RWPE2 (cell line): ENCODE data around the gene SLC9A5.
A peak's percentile ranks its signal among the peaks of the same experiment; 100 is the strongest.

Experiments used
- ATAC-seq: fragments of 200-7000 bp; cut with Tn5 transposase; 3 replicates; pipeline ENCODE4 v1.9.1; 2021; ENCODE audit warnings: low read depth
- DNase-seq: peaks from one replicate; pipeline ENCODE4 v3.0.0-alpha.2; 2020; ENCODE audit warnings: low spot score
- H3K27ac ChIP-seq: fragments of 450-650 bp; 2 replicates; pipeline ENCODE4 v1.5.1; 2017; ENCODE audit warnings: mild to moderate bottlenecking; ENCODE audit not compliant: poor library complexity, severe bottlenecking
- H3K27me3 ChIP-seq: fragments of 250-450 bp; sonication (Bioruptor Pico); 2 replicates; pipeline ENCODE4 v1.5.1; 2021; ENCODE audit warnings: mild to moderate bottlenecking, moderate library complexity; ENCODE audit not compliant: insufficient read depth, poor library complexity, severe bottlenecking
- H3K36me3 ChIP-seq: fragments of 250-450 bp; sonication (Bioruptor Pico); 2 replicates; pipeline ENCODE4 v1.5.1; 2020; ENCODE audit warnings: low read depth, mild to moderate bottlenecking, moderate library complexity
- H3K4me1 ChIP-seq: fragments of 250-450 bp; sonication (Bioruptor Pico); 2 replicates; pipeline ENCODE4 v1.5.1; 2021; ENCODE audit warnings: mild to moderate bottlenecking, moderate library complexity; ENCODE audit not compliant: insufficient read depth, poor library complexity, severe bottlenecking
- H3K4me3 ChIP-seq: fragments of 250-450 bp; sonication (Bioruptor Pico); 2 replicates; pipeline ENCODE4 v1.5.1; 2021; ENCODE audit warnings: mild to moderate bottlenecking, moderate library complexity; ENCODE audit not compliant: severe bottlenecking
- H3K9me3 ChIP-seq: fragments of 250-450 bp; sonication (Bioruptor Pico); 2 replicates; pipeline ENCODE4 v1.5.1; 2021; ENCODE audit warnings: mild to moderate bottlenecking, moderate library complexity; ENCODE audit not compliant: severe bottlenecking
- CTCF ChIP-seq: fragments of 450-650 bp; IDR thresholded peaks from one replicate; pipeline ENCODE4 v1.5.1; 2017; ENCODE audit warnings: mild to moderate bottlenecking, moderate library complexity; ENCODE audit not compliant: poor library complexity, severe bottlenecking

Gene SLC9A5

GRCh38 chr16:67245674-67246080 lies 3.1 kb upstream of the SLC9A5 start:
- Histone ChIP-seq H3K27ac (peak overlapping the region; percentile 92), H3K4me1 (peaks cover 57% of the 10 kb centered on the region)
- no peak for TF ChIP-seq CTCF

GRCh38 chr16:67246081-67246755 lies 2.6 kb upstream of the SLC9A5 start:
- H3K9me3 ChIP-seq, result no peaks in the 10 kb centered on the region
- peaks cover 52% of the 10 kb centered on the region for H3K4me1 ChIP-seq
- H3K27me3 ChIP-seq, result no peaks in the 10 kb centered on the region
- H3K36me3 ChIP-seq, result peaks cover 8% of the 10 kb centered on the region; the same call in 1 of the 2 replicates
- DNase-seq (no peak), ATAC-seq (peak; percentile 28)
- H3K4me3 ChIP-seq, result peak overlapping the region; percentile 56
- peak overlapping the region; percentile 92 for H3K27ac ChIP-seq
- peak; percentile 46 for TF ChIP-seq CTCF

More at GRCh38 chr16:67245674-67246080, 3.1 kb upstream of the SLC9A5 start:
- Histone ChIP-seq H3K27me3 (no peaks in the 10 kb centered on the region), H3K4me3 (peak overlapping the region; percentile 56), H3K36me3 (peaks cover 9% of the 10 kb centered on the region), H3K9me3 (no peaks in the 10 kb centered on the region)
- ATAC-seq (no peak), DNase-seq (no peak)

- ATAC-seq (peak; percentile 58), DNase-seq (peak; percentile 98)
- H3K4me3 ChIP-seq, result peak overlapping the region; percentile 56
- no peaks in the 10 kb centered on the region for H3K27me3 ChIP-seq
- peaks cover 47% of the 10 kb centered on the region for H3K4me1 ChIP-seq
- no peaks in the 10 kb centered on the region for H3K9me3 ChIP-seq
- TF ChIP-seq CTCF, result peak; percentile 7
- peaks cover 8% of the 10 kb centered on the region; the same call in 1 of the 2 replicates for H3K36me3 ChIP-seq
- peak overlapping the region; percentile 92 for H3K27ac ChIP-seq
These were observed 2.0 kb upstream of the SLC9A5 start for GRCh38 chr16:67246756-67247191.

GRCh38 chr16:67247192-67248072 lies 1.3 kb upstream of the SLC9A5 start, which contains the start of gene FHOD1:
FHOD1 (minus strand) TSS chr16:67247481; CDS start chr16:67247410, 71 bp downstream.
- peak within 1 kb of the TSS; percentile 56 for H3K4me3 ChIP-seq
- TF ChIP-seq CTCF, result no peak
- no peaks in the 10 kb centered on the region for H3K27me3 ChIP-seq
- no peaks in the 10 kb centered on the region for H3K9me3 ChIP-seq
- H3K27ac ChIP-seq, result peak within 1 kb of the TSS; percentile 92
- H3K36me3 ChIP-seq, result peaks cover 3% of the 10 kb centered on the region; the same call in 1 of the 2 replicates
- ATAC-seq, result peak; percentile 58
- DNase-seq, result peak; percentile 99
- H3K4me1 ChIP-seq, result peaks cover 40% of the 10 kb centered on the region
